Aorta (tissue), 5 donors: ENCODE data around the gene DAZAP2. TPM values are rescaled to one million over a fixed set of nuclear protein-coding genes. Genes with fewer than 3 reads are reported as not detected.
"Not testable (repeated sequence)": the region's sequence is repeated elsewhere in the genome, so short reads cannot be mapped to it uniquely, and the experiment has no call there.

Experiments used
- ATAC-seq: fragments of 200-7000 bp; cut with Tn5 transposase; one replicate; pipeline ENCODE4 v1.9.1; 2022; ENCODE audit warnings: moderate library complexity; ENCODE audit not compliant: low FRiP score
- DNase-seq, 2 donors: peaks; one replicate each; pipeline ENCODE4 v3.0.0-alpha.2; 2020
- H3K27ac ChIP-seq, 2 donors: one replicate each; pipeline ENCODE4 v1.5.1; 2013; ENCODE audit warnings: low read length in 2 of 2, mild to moderate bottlenecking in 2 of 2, moderate library complexity in 2 of 2, control low read depth in 1 of 2, inconsistent platforms in 1 of 2, low read depth in 1 of 2
- H3K27me3 ChIP-seq, 2 donors: one replicate each; pipeline ENCODE4 v1.6.1; 2013; ENCODE audit warnings: control low read depth in 1 of 2, low read length in 1 of 2, mild to moderate bottlenecking in 1 of 2, moderate library complexity in 1 of 2; ENCODE audit not compliant: insufficient read depth in 2 of 2, control insufficient read depth in 1 of 2
- H3K36me3 ChIP-seq, 2 donors: one replicate each; pipeline ENCODE4 v1.6.1; 2013; ENCODE audit warnings: control low read depth in 1 of 2, low read length in 1 of 2, mild to moderate bottlenecking in 1 of 2; ENCODE audit not compliant: insufficient read depth in 2 of 2, control insufficient read depth in 1 of 2
- H3K4me1 ChIP-seq, 2 donors: one replicate each; pipeline ENCODE4 v1.6.1; 2013; ENCODE audit warnings: low read length in 2 of 2, control low read depth in 1 of 2, mild to moderate bottlenecking in 1 of 2, moderate library complexity in 1 of 2; ENCODE audit not compliant: insufficient read depth in 2 of 2, control insufficient read depth in 1 of 2
- H3K4me3 ChIP-seq, 2 donors: one replicate each; pipeline ENCODE4 v1.5.1; 2013; ENCODE audit warnings: low read length in 2 of 2, control low read depth in 1 of 2, mild to moderate bottlenecking in 1 of 2
- H3K9me3 ChIP-seq: one replicate; pipeline ENCODE4 v1.6.1; 2013; ENCODE audit warnings: mild to moderate bottlenecking, low read length; ENCODE audit not compliant: control insufficient read depth
- WGBS, 2 donors: extraction: QIAGEN DNeasy Blood & Tissue Kit; methylation state at CpG; one replicate each; pipeline ENCODE4 v1.1.7; 2013; 5-methylcytosine and 5-hydroxymethylcytosine counted together
- intact Hi-C, 2 donors: fragments of 100-400 bp; cut with DNase I; formaldehyde crosslinking; loops; one replicate each; pipeline versions ENCODE4 v1.14.2 to v1.15.0; 2022
- polyA plus RNA-seq, 2 donors: library from polyadenylated mRNA; stranded (reverse); fragments of 200-250 nt; gene quantifications; one replicate each; pipeline ENCODE4 v1.2.3, GENCODE V29; 2013
- total RNA-seq, 2 donors: library from RNA; stranded (reverse); fragmentation: NEBNext Ultra II Directional; extraction: Animal tissue kit (Norgen Biotek cat#: 25700); gene quantifications; one replicate each; pipeline ENCODE4 v1.2.1, GENCODE V29; 2021
- donor health status: healthy with polysubstance abuse.
- donor health status: Bipolar disorder and iron deficiency.
- donor health status: DM: no; HTN: no; CAD: no.
- donor health status: DM: no; HTN: no; CAD: no.
- donor health status: DM: yes; HTN: yes; CAD: no.

Gene DAZAP2
- total and polyA plus RNA-seq, 4 donors: 167 to 311 (median 221) TPM

DNA sequence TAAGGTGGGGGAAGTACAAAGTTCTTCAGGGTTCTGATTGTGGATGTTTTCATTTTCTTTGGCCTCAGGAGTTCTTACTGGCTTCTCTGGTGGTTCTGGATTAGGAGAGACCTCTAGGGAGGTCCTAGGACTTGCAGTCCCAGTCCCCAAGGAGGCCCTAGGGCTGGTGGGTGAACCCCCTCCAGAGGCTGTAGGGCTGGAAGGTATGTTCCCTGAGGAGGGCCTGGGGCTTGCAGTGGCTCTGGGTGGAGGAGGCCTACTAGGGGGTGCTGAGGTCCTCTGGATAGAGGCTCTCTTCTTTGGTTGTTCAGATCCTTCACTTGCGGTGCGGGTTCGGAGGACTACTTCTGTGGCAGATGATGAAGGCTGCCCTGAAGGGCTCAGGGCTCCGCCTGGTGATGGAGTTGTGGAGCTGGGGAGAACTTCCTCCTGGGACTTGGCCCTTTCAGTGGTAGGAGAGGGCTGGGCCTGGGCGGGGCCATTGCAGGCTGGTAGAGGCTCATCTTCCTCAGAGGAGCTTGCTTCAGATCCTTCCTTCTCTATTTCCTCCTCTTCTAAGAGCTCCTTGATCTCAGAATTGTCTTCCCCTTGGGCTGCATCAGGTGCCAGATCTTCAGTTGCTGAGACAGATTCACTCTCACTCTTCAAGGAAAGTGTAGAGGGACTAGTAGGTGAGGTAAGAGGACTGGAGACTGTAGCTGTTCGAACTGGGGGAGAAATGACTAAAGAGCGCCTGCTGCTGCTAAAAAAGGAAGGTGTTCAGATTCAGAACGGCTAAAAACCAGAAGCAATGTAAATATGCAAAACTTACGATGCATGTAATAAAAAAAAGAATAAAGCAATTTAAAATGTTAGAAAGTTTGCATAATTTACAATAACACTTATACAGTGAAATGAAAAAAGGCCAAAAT lies 53.2 kb downstream of the DAZAP2 start:
- peak in 1 of 2 donors; percentile 76 for DNase-seq
- H3K36me3 ChIP-seq, H3K27ac ChIP-seq, intact Hi-C loops, H3K27me3 ChIP-seq, H3K4me3 ChIP-seq, H3K4me1 ChIP-seq, H3K9me3 ChIP-seq: not testable (repeated sequence)
- 82 to 83% methylated on average over 9 of the region's 9 CpGs for WGBS, 2 donors
- ATAC-seq: peak; percentile 38

Other genes starting within 250 kb of the DAZAP2 start
- 10 to 100 TPM; 71.9 to 97.2 TPM for gene SLC11A2, start 212.4 kb upstream of the DAZAP2 start, total RNA-seq
- 10 to 100 TPM; 11.1 to 20.6 TPM for gene SLC11A2, start 212.4 kb upstream of the DAZAP2 start, polyA plus RNA-seq
- gene LETMD1, start 190.5 kb upstream of the DAZAP2 start, total RNA-seq: 10 to 100 TPM; 32.6 to 62.3 TPM
- 10 to 100 TPM; 52.6 to 59.6 TPM for gene LETMD1, start 190.5 kb upstream of the DAZAP2 start, polyA plus RNA-seq
- gene CSRNP2, start 155.2 kb upstream of the DAZAP2 start, total RNA-seq: 10 to 100 TPM; 32.3 to 34.5 TPM
- gene CSRNP2, start 155.2 kb upstream of the DAZAP2 start, polyA plus RNA-seq: 10 to 100 TPM in 1 of 2 donors, 1 to 10 TPM in 1; 6.1 to 19.0 TPM
- gene TFCP2, start 65.7 kb upstream of the DAZAP2 start, total RNA-seq: 10 to 100 TPM; 15.6 to 25.4 TPM
- gene TFCP2, start 65.7 kb upstream of the DAZAP2 start, polyA plus RNA-seq: 1 to 10 TPM; 8.9 to 9.7 TPM
- 10 to 100 TPM; 29.3 to 36.5 TPM for gene POU6F1, start 20.8 kb upstream of the DAZAP2 start, total RNA-seq
- gene POU6F1, start 20.8 kb upstream of the DAZAP2 start, polyA plus RNA-seq: 10 to 100 TPM; 13.3 to 30.1 TPM
- 1 to 10 TPM; 8.4 to 9.3 TPM for gene SMAGP, start 31.6 kb downstream of the DAZAP2 start, total RNA-seq
- gene SMAGP, start 31.6 kb downstream of the DAZAP2 start, polyA plus RNA-seq: 1 to 10 TPM; 4.1 to 4.5 TPM
- 10 to 100 TPM in 1 of 2 donors, 1 to 10 TPM in 1; 9.4 to 11.7 TPM for gene BIN2, start 85.3 kb downstream of the DAZAP2 start, total RNA-seq
- gene BIN2, start 85.3 kb downstream of the DAZAP2 start, polyA plus RNA-seq: 1 to 10 TPM; 1.4 to 4.6 TPM
- gene CELA1, start 107.9 kb downstream of the DAZAP2 start, total RNA-seq: not detected
- not detected for gene CELA1, start 107.9 kb downstream of the DAZAP2 start, polyA plus RNA-seq
- gene GALNT6, start 152.6 kb downstream of the DAZAP2 start, total RNA-seq: 1 to 10 TPM; 5.5 to 6.5 TPM
- 10 to 100 TPM in 1 of 2 donors, under 1 TPM in 1; 0.72 to 12.3 TPM for gene GALNT6, start 152.6 kb downstream of the DAZAP2 start, polyA plus RNA-seq
- 1 to 10 TPM; 1.4 to 3.2 TPM for gene SLC4A8, start 186.0 kb downstream of the DAZAP2 start, total RNA-seq
- 1 to 10 TPM in 1 of 2 donors, under 1 TPM in 1; 0.36 to 6.1 TPM for gene SLC4A8, start 186.0 kb downstream of the DAZAP2 start, polyA plus RNA-seq